Measurements from ENCODE around the gene RPUSD3.
"Not testable (repeated sequence)": the region's sequence is repeated elsewhere in the genome, so short reads cannot be mapped to it uniquely, and the experiment has no call there.

DNA sequence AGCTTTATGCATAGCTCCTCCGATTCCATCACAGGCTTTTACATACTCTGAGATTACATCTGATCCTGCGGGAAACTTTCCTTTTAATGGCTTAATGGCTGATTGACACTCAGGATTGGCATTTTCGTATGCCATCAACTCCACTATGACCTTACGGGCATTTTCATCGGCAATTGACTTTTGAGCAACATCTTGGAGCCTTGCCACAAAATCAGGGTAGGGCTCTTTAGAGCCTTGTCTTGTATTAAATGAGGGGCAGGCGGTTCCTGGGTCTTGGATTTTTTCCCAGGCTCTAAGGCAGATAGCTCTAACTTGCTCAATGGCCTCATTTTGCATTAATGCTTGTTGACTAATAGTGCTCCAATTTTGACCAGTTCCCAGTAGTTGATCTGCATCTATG is 8.1 kb upstream of the RPUSD3 start:
- TF ChIP-seq, protein P1, sequence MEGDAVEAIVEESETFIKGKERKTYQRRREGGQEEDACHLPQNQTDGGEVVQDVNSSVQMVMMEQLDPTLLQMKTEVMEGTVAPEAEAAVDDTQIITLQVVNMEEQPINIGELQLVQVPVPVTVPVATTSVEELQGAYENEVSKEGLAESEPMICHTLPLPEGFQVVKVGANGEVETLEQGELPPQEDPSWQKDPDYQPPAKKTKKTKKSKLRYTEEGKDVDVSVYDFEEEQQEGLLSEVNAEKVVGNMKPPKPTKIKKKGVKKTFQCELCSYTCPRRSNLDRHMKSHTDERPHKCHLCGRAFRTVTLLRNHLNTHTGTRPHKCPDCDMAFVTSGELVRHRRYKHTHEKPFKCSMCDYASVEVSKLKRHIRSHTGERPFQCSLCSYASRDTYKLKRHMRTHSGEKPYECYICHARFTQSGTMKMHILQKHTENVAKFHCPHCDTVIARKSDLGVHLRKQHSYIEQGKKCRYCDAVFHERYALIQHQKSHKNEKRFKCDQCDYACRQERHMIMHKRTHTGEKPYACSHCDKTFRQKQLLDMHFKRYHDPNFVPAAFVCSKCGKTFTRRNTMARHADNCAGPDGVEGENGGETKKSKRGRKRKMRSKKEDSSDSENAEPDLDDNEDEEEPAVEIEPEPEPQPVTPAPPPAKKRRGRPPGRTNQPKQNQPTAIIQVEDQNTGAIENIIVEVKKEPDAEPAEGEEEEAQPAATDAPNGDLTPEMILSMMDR (conservative IDR thresholded peaks at IDR 0.05) = not testable (repeated sequence)
- not testable (repeated sequence) for TF ChIP-seq EZH2 (IDR thresholded peaks at IDR 0.05; ENCODE audit: low read depth)
